GM12878 (cell line): ENCODE measurements around the gene MYH2. TPM values are rescaled to one million over a fixed set of nuclear protein-coding genes. Genes with fewer than 3 reads are reported as not detected.

ENCODE experiments used
- ATAC-seq: fragments of 200-7000 bp; cut with Tn5 transposase; 3 replicates; pipeline ENCODE4 v1.9.1; 2020; ENCODE audit warnings: mild to moderate bottlenecking, moderate library complexity
- BruUV-seq: library from RNA; stranded (reverse); fragments of 400-500 nt; replicated peaks from 2 replicates; lab custom pipeline; 2021; lab: Mats Ljungman, UMichigan
- CTCF ChIA-PET: fragments of 300-600 bp; sonication (Branson Sonifier 250); formaldehyde crosslinking; extraction: SDS; loops from one replicate; lab custom pipeline; 2021; ENCODE audit warnings: inconsistent platforms; lab: Yijun Ruan, JAX
- POLR2A ChIA-PET: fragments of 350-600 bp; formaldehyde crosslinking; extraction: SDS; loops from one replicate; lab custom pipeline; 2021; ENCODE audit warnings: inconsistent platforms; lab: Charles Lee
- RAD21 ChIA-PET: fragments of 300-600 bp; sonication (Branson Sonifier 250); formaldehyde crosslinking; loops from one replicate; lab custom pipeline; 2023; ENCODE audit warnings: antibody characterized with exemption; ENCODE audit not compliant: unreplicated experiment; lab: Charles Lee
- SMC1A ChIA-PET: fragments of 300-600 bp; sonication (Branson Sonifier 250); formaldehyde crosslinking; loops from one replicate; lab custom pipeline; 2023; ENCODE audit not compliant: unreplicated experiment, uncharacterized antibody; lab: Charles Lee
- DNase-seq: peaks from one replicate; pipeline ENCODE4 v3.0.0-alpha.2; 2011; ENCODE audit warnings: low read depth, low spot score
- FAIRE-seq: peaks from 3 replicates; lab custom pipeline; 2011; peaks lifted over from hg19 to GRCh38; lab: Jason Lieb, UNC
- H2AFZ ChIP-seq: 2 replicates; pipeline ENCODE4 v1.6.0; 2011; ENCODE audit warnings: low read depth, low read length, control low read depth; ENCODE audit not compliant: control insufficient read depth
- H3K27ac ChIP-seq: 2 replicates; pipeline ENCODE4 v1.5.1; 2011; ENCODE audit warnings: control low read depth; ENCODE audit not compliant: control insufficient read depth, insufficient read depth
- H3K27me3 ChIP-seq, 2 experiments: replicated peaks in 1 of 2; 2 replicates each; pipeline versions ENCODE4 v1.6.0 to v1.6.1; 2011; ENCODE audit warnings: low read length in 1 of 2; ENCODE audit not compliant: control insufficient read depth in 2 of 2, insufficient read depth in 2 of 2
- H3K36me3 ChIP-seq, 2 experiments: 2 replicates each; pipeline ENCODE4 v1.5.1; 2011; ENCODE audit warnings: low read length in 1 of 2; ENCODE audit not compliant: control insufficient read depth in 2 of 2, insufficient read depth in 2 of 2
- H3K4me1 ChIP-seq: 2 replicates; pipeline ENCODE4 v1.6.1; 2011; ENCODE audit warnings: mild to moderate bottlenecking, low read length, moderate library complexity, mixed read lengths; ENCODE audit not compliant: control insufficient read depth, insufficient read depth
- H3K4me2 ChIP-seq: 2 replicates; pipeline ENCODE4 v1.6.0; 2011; ENCODE audit warnings: control low read depth; ENCODE audit not compliant: control insufficient read depth, insufficient read depth
- H3K4me3 ChIP-seq: fragments of 200-600 bp; sonication (generic); 2 replicates; pipeline ENCODE4 v1.5.1; 2016
- H3K79me2 ChIP-seq: 2 replicates; pipeline ENCODE4 v1.6.0; 2011; ENCODE audit warnings: low read length; ENCODE audit not compliant: control insufficient read depth, insufficient read depth
- H3K9ac ChIP-seq: 2 replicates; pipeline ENCODE4 v1.8.0; 2011; ENCODE audit warnings: low read length, control low read depth, mixed read lengths; ENCODE audit not compliant: control insufficient read depth, insufficient read depth
- H3K9me3 ChIP-seq: replicated peaks from 3 replicates; pipeline ENCODE4 v1.5.1; 2011; ENCODE audit warnings: mild to moderate bottlenecking, low read length; ENCODE audit not compliant: control insufficient read depth, insufficient read depth
- H4K20me1 ChIP-seq: 2 replicates; pipeline ENCODE4 v1.6.0; 2011; ENCODE audit not compliant: control insufficient read depth, insufficient read depth
- ATF2 ChIP-seq: IDR thresholded peaks from 2 replicates; pipeline ENCODE4 v1.6.1; 2012; ENCODE audit warnings: low read length, inconsistent platforms
- BCL11A ChIP-seq: IDR thresholded peaks from 2 replicates; pipeline ENCODE4 v1.6.1; 2011; ENCODE audit warnings: low read depth, low read length
- CREB1 ChIP-seq: IDR thresholded peaks from 2 replicates; pipeline ENCODE4 v1.6.1; 2012; ENCODE audit warnings: low read depth, mild to moderate bottlenecking, inconsistent platforms
- GATAD2B ChIP-seq: fragments of 450-650 bp; conservative IDR thresholded peaks from 2 replicates; pipeline ENCODE4 v1.6.1; 2017; ENCODE audit warnings: low read depth, mild to moderate bottlenecking, moderate library complexity
- MTA2 ChIP-seq: fragments of 450-650 bp; IDR thresholded peaks from 2 replicates; pipeline ENCODE4 v1.6.1; 2016; ENCODE audit warnings: low read depth, mild to moderate bottlenecking, moderate library complexity
- RELA ChIP-seq: fragments of 450-650 bp; IDR thresholded peaks from 2 replicates; pipeline ENCODE4 v1.8.0; 2014; ENCODE audit warnings: borderline replicate concordance; ENCODE audit not compliant: partially characterized antibody
- SMAD1 ChIP-seq: fragments of 450-650 bp; IDR thresholded peaks from 2 replicates; pipeline ENCODE4 v1.6.1; 2018; ENCODE audit warnings: mild to moderate bottlenecking, low read depth; ENCODE audit not compliant: partially characterized antibody
- ZNF687 ChIP-seq: fragments of 450-650 bp; IDR thresholded peaks from 2 replicates; pipeline ENCODE4 v1.6.1; 2017; ENCODE audit warnings: mild to moderate bottlenecking, moderate library complexity
- WGBS: methylation state at CpG from one replicate; pipeline ENCODE4 v1.1.6; 2016; ENCODE audit warnings: low lambda C conversion rate; ENCODE audit not compliant: insufficient replicate concordance, insufficient coverage; ENCODE audit errors: missing lambda C conversion rate; 5-methylcytosine and 5-hydroxymethylcytosine counted together
- in situ Hi-C: fragments of 300-500 bp; cut with MboI; formaldehyde crosslinking; loops from 9 replicates; pipeline ENCODE4 v1.14.3; 2018; ENCODE audit warnings: mixed read lengths
- intact Hi-C: fragments of 100-400 bp; cut with micrococcal nuclease; formaldehyde crosslinking; loops from one replicate; pipeline ENCODE4 v1.14.2; 2022; ENCODE audit not compliant: unreplicated experiment
- polyA plus RNA-seq, 11 experiments: library from polyadenylated mRNA; depleted of rRNA in 4 of 11; unstranded in 6 of 11; stranded (reverse) in 5 of 11; fragments of >200 nt; fragmentation: Nextera tagmentation in 4 of 11; fragmentation: Illumina TruSeq in 1 of 11; extraction: Ambion mirVana in 4 of 11; extraction: Trizol in 1 of 11; gene quantifications; 1 replicate in 1 of 11; 2 replicates in 10 of 11; pipeline versions ENCODE4 v1.2.1 to v1.2.3, GENCODE V29; 2011 to 2016; ENCODE audit warnings: inconsistent platforms in 2 of 11, missing spikeins in 2 of 11, low read depth in 1 of 11
- total RNA-seq, 4 experiments: library from RNA; depleted of rRNA in 3 of 4; stranded (reverse); fragments of >200 nt in 3 of 4; fragmentation: Illumina TruSeq in 1 of 4; extraction: Trizol in 1 of 4; gene quantifications; 2 replicates each; pipeline versions ENCODE4 v1.2.1 to v1.2.3, GENCODE V29; 2013 to 2021

MYH2 gene
- total and polyA plus RNA-seq, 10 of the 15 experiments (the other 5 are each of a cell fraction or from before 2014, with no cell fraction given), result not detected

GRCh38 chr17:10589553-10590145, 40.2 kb upstream of the MYH2 start:
- Histone ChIP-seq H2AFZ (no peak overlapping the region), H3K9ac (no peak overlapping the region), H3K9me3 (no peaks in the 10 kb centered on the region), H3K27ac (no peak overlapping the region), H3K79me2 (no peaks in the 10 kb centered on the region), H3K36me3 (no peaks in the 10 kb centered on the region), H3K4me2 (no peak overlapping the region), H3K4me1 (no peaks in the 10 kb centered on the region), H3K27me3 (no peaks in the 10 kb centered on the region), H4K20me1 (no peaks in the 10 kb centered on the region), H3K4me3 (no peak overlapping the region)
- intact Hi-C loops, result no loop called here
- DNase-seq (no peak), ATAC-seq (no peak), FAIRE-seq (no peak)
- in situ Hi-C loops, result no loop called here
- ChIA-PET RAD21 (no interaction called here), SMC1A (no interaction called here), POLR2A (no interaction called here), CTCF (no interaction called here)
- no TSS peak for BruUV-seq
- WGBS, result 33% methylated on average over 8 of the region's 8 CpGs
- TF ChIP-seq SMAD1 (no peak), BCL11A (no peak), ATF2 (no peak), GATAD2B (no peak), ZNF687 (no peak), RELA (no peak), MTA2 (no peak), CREB1 (no peak)
